K562 (cell line): ENCODE data around the gene TRAPPC2B. TPM values are rescaled to one million over a fixed set of nuclear protein-coding genes. Genes with fewer than 3 reads are reported as not detected.

Experiments
- ATAC-seq: fragments of 200-7000 bp; cut with Tn5 transposase; 3 replicates; pipeline ENCODE4 v1.9.1; 2020; ENCODE audit warnings: moderate library complexity
- BruUV-seq: library from RNA; stranded (reverse); fragments of 400-500 nt; replicated peaks from 2 replicates; lab custom pipeline; 2021; lab: Mats Ljungman, UMichigan
- CTCF ChIA-PET: fragments of 300-600 bp; formaldehyde crosslinking; extraction: SDS; loops from one replicate; lab custom pipeline; 2021; ENCODE audit warnings: low intra/inter-chr PET ratio; lab: Yijun Ruan, JAX
- POLR2A ChIA-PET: fragments of 300-600, 350-650 bp; sonication (Branson Sonifier 250); formaldehyde crosslinking; extraction: SDS; loops from one replicate; lab custom pipeline; 2021; ENCODE audit warnings: antibody characterized with exemption, inconsistent platforms; lab: Yijun Ruan, JAX
- DNase-seq, 4 experiments: peaks; one replicate each; pipeline versions ENCODE4 v3.0.0 to v3.0.0-alpha.2; 2011 to 2018; ENCODE audit warnings: low spot score in 3 of 4, mixed read lengths in 3 of 4; ENCODE audit errors: extremely low read depth in 1 of 4
- FAIRE-seq: peaks from 2 replicates; lab custom pipeline; 2011; peaks lifted over from hg19 to GRCh38; lab: Jason Lieb, UNC
- H2AFZ ChIP-seq: 2 replicates; pipeline ENCODE4 v1.6.0; 2011; ENCODE audit warnings: low read depth, low read length, control low read depth, inconsistent platforms
- H3K27ac ChIP-seq: fragments of 200-600 bp; 3 replicates; pipeline ENCODE4 v1.8.0; 2011; ENCODE audit warnings: low read depth, mild to moderate bottlenecking, control low read depth, inconsistent platforms, low read length, moderate library complexity, mixed read lengths; ENCODE audit errors: extremely low read depth
- H3K27me3 ChIP-seq, 2 experiments: fragments of 300-600 bp in 1 of 2; 2 replicates in 1 of 2; 3 replicates in 1 of 2; pipeline versions ENCODE4 v1.6.0 to v1.8.0; 2011; ENCODE audit warnings: inconsistent platforms in 2 of 2, low read length in 2 of 2, mild to moderate bottlenecking in 1 of 2, mixed read lengths in 1 of 2, moderate library complexity in 1 of 2; ENCODE audit not compliant: control insufficient read depth in 2 of 2, insufficient read depth in 2 of 2
- H3K36me3 ChIP-seq: fragments of 300-600 bp; 3 replicates; pipeline ENCODE4 v1.8.0; 2011; ENCODE audit warnings: mild to moderate bottlenecking, low read length, inconsistent platforms; ENCODE audit not compliant: control insufficient read depth, insufficient read depth
- H3K4me1 ChIP-seq, 2 experiments: fragments of 200-600 bp in 1 of 2; replicated peaks in 1 of 2; 2 replicates in 1 of 2; 3 replicates in 1 of 2; pipeline versions ENCODE4 v1.5.1 to v1.8.0; 2011; ENCODE audit warnings: inconsistent platforms in 2 of 2, low read length in 2 of 2, mild to moderate bottlenecking in 1 of 2, mixed read lengths in 1 of 2, moderate library complexity in 1 of 2; ENCODE audit not compliant: control insufficient read depth in 2 of 2, insufficient read depth in 2 of 2
- H3K4me2 ChIP-seq: 2 replicates; pipeline ENCODE4 v1.6.1; 2011; ENCODE audit warnings: low read length, control low read depth, inconsistent platforms, mixed read lengths; ENCODE audit not compliant: insufficient read depth
- H3K4me3 ChIP-seq: fragments of 200-600 bp; sonication (generic), shearing (Covaris generic); 2 replicates; pipeline ENCODE4 v1.5.1; 2016; ENCODE audit warnings: control low read depth, inconsistent platforms
- H3K79me2 ChIP-seq: fragments of 200-600 bp; 3 replicates; pipeline ENCODE4 v1.8.0; 2011; ENCODE audit warnings: low read length, inconsistent platforms; ENCODE audit not compliant: control insufficient read depth, insufficient read depth
- H3K9ac ChIP-seq, 2 experiments: 2 replicates each; pipeline versions ENCODE4 v1.6.0 to v1.6.1; 2011; ENCODE audit warnings: low read depth in 2 of 2, low read length in 2 of 2, control low read depth in 1 of 2, inconsistent platforms in 1 of 2, mild to moderate bottlenecking in 1 of 2, mixed read lengths in 1 of 2; ENCODE audit not compliant: insufficient read depth in 1 of 2
- H3K9me1 ChIP-seq: one replicate; pipeline ENCODE4 v1.6.0; 2011; ENCODE audit warnings: inconsistent platforms, mild to moderate bottlenecking, low read length, moderate library complexity; ENCODE audit not compliant: control insufficient read depth, insufficient read depth
- H3K9me3 ChIP-seq: replicated peaks from 2 replicates; pipeline ENCODE4 v1.5.1; 2011; ENCODE audit warnings: low read depth, low read length, inconsistent platforms; ENCODE audit not compliant: control insufficient read depth, insufficient read depth
- H4K20me1 ChIP-seq: replicated peaks from 2 replicates; pipeline ENCODE4 v1.6.1; 2011; ENCODE audit warnings: low read length, inconsistent platforms, mixed read lengths; ENCODE audit not compliant: control insufficient read depth, insufficient read depth
- CHCHD3 ChIP-seq: fragments of 250-450 bp; sonication (Bioruptor Pico); IDR thresholded peaks from 2 replicates; pipeline ENCODE4 v2.1.2; 2022; ENCODE audit warnings: mild to moderate bottlenecking
- EGR1 ChIP-seq: fragments of 450-650 bp; conservative IDR thresholded peaks from 2 replicates; pipeline ENCODE4 v1.6.1; 2017; ENCODE audit warnings: mild to moderate bottlenecking
- HMG20B ChIP-seq: fragments of 250-450 bp; sonication (Bioruptor Pico); IDR thresholded peaks from 2 replicates; pipeline ENCODE4 v1.5.0; 2021; ENCODE audit warnings: mild to moderate bottlenecking
- KLF6 ChIP-seq: fragments of 250-450 bp; sonication (Bioruptor Pico); IDR thresholded peaks from 2 replicates; pipeline ENCODE4 v1.4.0; 2020; ENCODE audit warnings: mild to moderate bottlenecking, moderate library complexity, borderline replicate concordance
- MEF2A ChIP-seq: IDR thresholded peaks from 2 replicates; pipeline ENCODE4 v1.6.1; 2011; ENCODE audit warnings: low read depth, mild to moderate bottlenecking, low read length, moderate library complexity; ENCODE audit not compliant: control insufficient read depth
- MYC ChIP-seq, 2 experiments: fragments of 250-450 bp in 1 of 2; sonication (Bioruptor Pico) in 1 of 2; IDR thresholded peaks; 2 replicates each; pipeline versions ENCODE4 v1.5.1 to v1.6.1; 2012 to 2021; ENCODE audit warnings: low read depth in 2 of 2, borderline replicate concordance in 1 of 2, improper control_type of control experiment in 1 of 2, low read length in 1 of 2, mild to moderate bottlenecking in 1 of 2, moderate library complexity in 1 of 2
- SNRNP70 ChIP-seq: fragments of 200-400 bp; formaldehyde crosslinking; optimal IDR thresholded peaks from 2 replicates; pipeline ENCODE3; 2017; ENCODE audit warnings: low read depth, low read length
- SRF ChIP-seq, 2 experiments: fragments of 250-450, 450-650 bp in 1 of 2; sonication (Bioruptor Pico) in 1 of 2; sonication (generic) in 1 of 2; formaldehyde crosslinking; IDR thresholded peaks; 2 replicates each; pipeline versions ENCODE4 v1.5.0 to v1.5.1; 2020 to 2022; ENCODE audit warnings: mild to moderate bottlenecking in 1 of 2, missing genetic modification reagents in 1 of 2
- SRSF9 ChIP-seq: fragments of 200-400 bp; formaldehyde crosslinking; IDR thresholded peaks from 2 replicates; pipeline ENCODE4 v1.6.1; 2017; ENCODE audit warnings: low read depth, low read length, borderline replicate concordance
- STAT5B ChIP-seq: fragments of 250-450 bp; sonication (Bioruptor Pico); IDR thresholded peaks from 2 replicates; pipeline ENCODE4 v1.8.0; 2021; ENCODE audit warnings: mild to moderate bottlenecking, inconsistent platforms
- ZBTB17 ChIP-seq: fragments of 450-650 bp; formaldehyde crosslinking; IDR thresholded peaks from 2 replicates; pipeline ENCODE4 v1.4.0; 2020; ENCODE audit warnings: mild to moderate bottlenecking
- ZNF639 ChIP-seq, 2 experiments: fragments of 200-800 bp in 1 of 2; sonication (Bioruptor generic) in 1 of 2; sonication (generic) in 1 of 2; formaldehyde crosslinking in 1 of 2; IDR thresholded peaks in 1 of 2; conservative IDR thresholded peaks in 1 of 2; 2 replicates each; pipeline versions ENCODE4 v1.5.0 to v1.6.1; 2016 to 2020; ENCODE audit warnings: missing compliant biosample characterization in 1 of 2, missing genetic modification characterization in 1 of 2, missing genetic modification reagents in 1 of 2
- WGBS: fragments of 100-300 bp; shearing (Covaris generic); methylation state at CpG from one replicate; pipeline ENCODE4 v1.1.6; 2016; ENCODE audit warnings: low coverage, mixed read lengths; ENCODE audit not compliant: insufficient coverage; ENCODE audit errors: missing lambda C conversion rate; 5-methylcytosine and 5-hydroxymethylcytosine counted together
- in situ Hi-C: fragments of 300-500 bp; cut with MboI; formaldehyde crosslinking; loops from 4 replicates; pipeline ENCODE4 v1.15.0; 2018; ENCODE audit warnings: inconsistent platforms, mixed read lengths
- intact Hi-C: fragments of 100-400 bp; cut with micrococcal nuclease; formaldehyde crosslinking; loops from 2 replicates; pipeline ENCODE4 v1.14.2; 2022
- polyA plus RNA-seq, 8 experiments: library from polyadenylated mRNA; depleted of rRNA in 4 of 8; stranded (reverse) in 5 of 8; unstranded in 3 of 8; fragments of >200 nt; fragmentation: Nextera tagmentation in 2 of 8; fragmentation: Illumina TruSeq in 1 of 8; extraction: Ambion mirVana in 2 of 8; extraction: Trizol in 1 of 8; gene quantifications; 2 replicates each; pipeline versions ENCODE4 v1.2.1 to v1.2.3, GENCODE V29; 2011 to 2014; ENCODE audit warnings: inconsistent platforms in 1 of 8, missing spikeins in 1 of 8
- total RNA-seq, 7 experiments: library from RNA; depleted of rRNA in 6 of 7; stranded (reverse); fragments of >200 nt in 6 of 7; fragmentation: Illumina TruSeq in 2 of 7; extraction: Trizol in 2 of 7; gene quantifications; 2 replicates each; pipeline versions ENCODE4 v1.2.1 to v1.2.3, GENCODE V29; 2011 to 2021; ENCODE audit warnings: low replicate concordance in 1 of 7
- TF ChIP-seq, protein P1 (sequence below): IDR thresholded peaks from 2 replicates; pipeline ENCODE4 v1.6.1; 2011; ENCODE audit not compliant: insufficient read length; ENCODE audit errors: extremely low read depth
- TF ChIP-seq, protein P2 (sequence below): sonication (generic); formaldehyde crosslinking; IDR thresholded peaks from 2 replicates; pipeline ENCODE4 v1.9.0; 2022; ENCODE audit warnings: mild to moderate bottlenecking, missing genetic modification reagents

The TRAPPC2B gene
- total and polyA plus RNA-seq, 9 of the 15 experiments (the other 6 are each of a cell fraction or from before 2014, with no cell fraction given), result 2.2 to 20.4 (median 4.6) TPM

DNA sequence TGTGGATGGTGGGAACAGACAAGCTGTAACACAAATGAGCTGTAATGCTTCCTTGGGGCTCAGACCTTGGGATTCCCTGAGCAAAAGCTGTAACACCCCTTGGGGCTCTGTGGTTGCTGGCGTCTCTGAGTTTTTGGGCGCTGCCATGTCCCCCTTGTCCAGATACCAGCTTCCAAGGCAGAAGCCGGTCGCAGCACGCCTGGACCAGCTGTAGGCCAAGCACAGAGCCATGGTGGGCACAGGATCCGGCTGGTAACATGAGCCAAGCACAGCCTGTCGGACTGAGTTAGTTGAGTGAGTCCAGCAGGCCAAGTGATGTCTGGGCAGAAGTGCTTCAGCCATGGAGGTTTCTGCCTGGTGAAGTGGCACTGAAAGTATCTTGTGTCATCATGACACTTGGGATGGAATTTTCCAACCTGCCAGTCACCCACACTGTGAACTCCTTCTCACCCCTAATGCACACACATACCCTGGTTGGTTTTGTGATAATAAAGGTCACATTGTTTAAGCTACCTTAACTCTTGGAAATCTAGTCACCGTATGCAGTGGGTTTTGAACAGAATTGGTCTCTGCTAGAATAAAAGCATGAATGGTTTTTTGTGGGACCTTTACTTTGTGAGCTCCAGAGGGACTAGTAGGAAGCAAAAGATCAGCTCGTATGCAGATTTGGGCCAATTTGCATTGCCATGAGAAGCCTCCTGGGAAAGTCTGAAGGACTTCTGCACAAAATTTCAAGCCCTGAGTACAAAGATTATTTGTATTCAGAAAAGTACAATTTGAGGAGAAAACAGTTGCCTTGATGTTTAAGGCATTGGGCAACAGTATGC lies 40.6 kb downstream of the TRAPPC2B start:
- DNase-seq, result no peak
- Histone ChIP-seq H3K4me2 (no peak overlapping the region), H3K4me3 (no peak overlapping the region), H3K36me3 (peaks cover 3% of the 10 kb centered on the region; the same call in 1 of the 3 replicates), H3K27me3 (no peaks in the 10 kb centered on the region), H3K9me1 (no peaks in the 10 kb centered on the region), H3K27ac (no peak overlapping the region), H3K4me1 (no peaks in the 10 kb centered on the region), H3K9ac (no peak overlapping the region), H3K9me3 (no peaks in the 10 kb centered on the region; the same call in 1 of the 2 replicates), H2AFZ (no peak overlapping the region), H3K79me2 (no peaks in the 10 kb centered on the region), H4K20me1 (no peaks in the 10 kb centered on the region)
- TF ChIP-seq SRF (CRISPR knock-in tag; IDR thresholded peaks at IDR 0.05), result no peak
- no peak for TF ChIP-seq SNRNP70
- TF ChIP-seq KLF6 (CRISPR knock-in tag), result no peak
- no peak for TF ChIP-seq SRSF9
- TF ChIP-seq ZNF639 (CRISPR knock-in tag; conservative IDR thresholded peaks at IDR 0.05 in 1 of 2, IDR thresholded peaks at IDR 0.05 in 1 of 2), result no peak
- TF ChIP-seq MEF2A, result no peak
- no peak for TF ChIP-seq MYC (IDR thresholded peaks at IDR 0.05; ENCODE audit: low read depth, low read length)
- no peak for TF ChIP-seq MYC (CRISPR knock-in tag; IDR thresholded peaks at IDR 0.05; ENCODE audit: borderline replicate concordance, low read depth)
- TF ChIP-seq, protein P1, sequence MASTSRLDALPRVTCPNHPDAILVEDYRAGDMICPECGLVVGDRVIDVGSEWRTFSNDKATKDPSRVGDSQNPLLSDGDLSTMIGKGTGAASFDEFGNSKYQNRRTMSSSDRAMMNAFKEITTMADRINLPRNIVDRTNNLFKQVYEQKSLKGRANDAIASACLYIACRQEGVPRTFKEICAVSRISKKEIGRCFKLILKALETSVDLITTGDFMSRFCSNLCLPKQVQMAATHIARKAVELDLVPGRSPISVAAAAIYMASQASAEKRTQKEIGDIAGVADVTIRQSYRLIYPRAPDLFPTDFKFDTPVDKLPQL, result no peak
- TF ChIP-seq, protein P2, sequence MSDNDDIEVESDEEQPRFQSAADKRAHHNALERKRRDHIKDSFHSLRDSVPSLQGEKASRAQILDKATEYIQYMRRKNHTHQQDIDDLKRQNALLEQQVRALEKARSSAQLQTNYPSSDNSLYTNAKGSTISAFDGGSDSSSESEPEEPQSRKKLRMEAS (CRISPR knock-in tag), result no peak
- no peak for TF ChIP-seq EGR1
- TF ChIP-seq STAT5B, result no peak
- no peak for TF ChIP-seq CHCHD3 (CRISPR knock-in tag)
- TF ChIP-seq ZBTB17 (CRISPR knock-in tag), result no peak
- no peak for TF ChIP-seq HMG20B
- ChIA-PET CTCF (no interaction called here), POLR2A (interaction anchor here (0.7 to 1.3 kb wide), 3 partner anchors 8 to 21 kb away, joined by 3 to 7 read pairs (median 6); partner anchors contain the start of gene ZNF17)
- intact Hi-C loops, result no loop called here
- BruUV-seq, result no TSS peak
- WGBS, result 5% methylated on average over 9 of the region's 9 CpGs
- no peak for FAIRE-seq
- ATAC-seq, result no peak
- in situ Hi-C loops, result no loop called here
